ENCODE measurements around the gene NPM3.

Gene NPM3

GRCh38 chr10:101772895-101773761 lies 10.1 kb downstream of the NPM3 start:
- peaks cover 8% of the 10 kb centered on the region for H3K36me3 Mint-ChIP-seq (ENCODE audit: low read depth)
- H3K4me1 Mint-ChIP-seq (ENCODE audit: low read depth): peaks cover 6% of the 10 kb centered on the region
- no peaks in the 10 kb centered on the region for H3K9me3 Mint-ChIP-seq
- H3K27me3 Mint-ChIP-seq: peaks cover 55% of the 10 kb centered on the region
- H3K27ac Mint-ChIP-seq: no peak overlapping the region
- H3K4me3 Mint-ChIP-seq: no peak overlapping the region

GRCh38 chr10:101772017-101772894 lies 11.0 kb downstream of the NPM3 start:
- Mint-ChIP-seq H3K9me3 (no peaks in the 10 kb centered on the region), H3K36me3 (ENCODE audit: low read depth) (no peaks in the 10 kb centered on the region), H3K4me1 (ENCODE audit: low read depth) (peaks cover 6% of the 10 kb centered on the region), H3K27ac (no peak overlapping the region), H3K4me3 (no peak overlapping the region), H3K27me3 (peaks cover 46% of the 10 kb centered on the region)

- Mint-ChIP-seq H3K9me3 (no peaks in the 10 kb centered on the region), H3K27ac (no peak overlapping the region), H3K4me3 (no peak overlapping the region), H3K4me1 (ENCODE audit: low read depth) (peaks cover 6% of the 10 kb centered on the region), H3K27me3 (peaks cover 45% of the 10 kb centered on the region), H3K36me3 (ENCODE audit: low read depth) (no peaks in the 10 kb centered on the region)
Observed at GRCh38 chr10:101771380-101771779, 11.9 kb downstream of the NPM3 start.

GRCh38 chr10:101770331-101771215 lies 12.7 kb downstream of the NPM3 start:
- Mint-ChIP-seq H3K9me3 (no peaks in the 10 kb centered on the region), H3K27me3 (peaks cover 50% of the 10 kb centered on the region), H3K4me3 (no peak overlapping the region), H3K27ac (no peak overlapping the region), H3K36me3 (ENCODE audit: low read depth) (no peaks in the 10 kb centered on the region), H3K4me1 (ENCODE audit: low read depth) (peaks cover 6% of the 10 kb centered on the region)

GRCh38 chr10:101769541-101770180 lies 13.6 kb downstream of the NPM3 start:
- Mint-ChIP-seq H3K4me1 (ENCODE audit: low read depth) (peaks cover 6% of the 10 kb centered on the region), H3K27me3 (peaks cover 52% of the 10 kb centered on the region)

GRCh38 chr10:101768791-101769170 lies 14.5 kb downstream of the NPM3 start:
- Mint-ChIP-seq H3K27me3 (peaks cover 44% of the 10 kb centered on the region), H3K4me3 (no peak overlapping the region), H3K4me1 (ENCODE audit: low read depth) (peaks cover under 1% of the 10 kb centered on the region), H3K27ac (no peak overlapping the region), H3K36me3 (ENCODE audit: low read depth) (no peaks in the 10 kb centered on the region), H3K9me3 (no peaks in the 10 kb centered on the region)

More at GRCh38 chr10:101769541-101770180, 13.6 kb downstream of the NPM3 start:
- H3K27ac Mint-ChIP-seq: no peak overlapping the region
- no peak overlapping the region for H3K4me3 Mint-ChIP-seq
- no peaks in the 10 kb centered on the region for H3K36me3 Mint-ChIP-seq (ENCODE audit: low read depth)
- no peaks in the 10 kb centered on the region for H3K9me3 Mint-ChIP-seq

GRCh38 chr10:101767966-101768790 lies 15.1 kb downstream of the NPM3 start:
- Mint-ChIP-seq H3K4me3 (no peak overlapping the region), H3K27me3 (peaks cover 38% of the 10 kb centered on the region), H3K36me3 (ENCODE audit: low read depth) (no peaks in the 10 kb centered on the region), H3K4me1 (ENCODE audit: low read depth) (no peaks in the 10 kb centered on the region), H3K9me3 (no peaks in the 10 kb centered on the region), H3K27ac (no peak overlapping the region)

GRCh38 chr10:101767600-101767945 lies 15.7 kb downstream of the NPM3 start:
- no peaks in the 10 kb centered on the region for H3K36me3 Mint-ChIP-seq (ENCODE audit: low read depth)
- peaks cover 32% of the 10 kb centered on the region for H3K27me3 Mint-ChIP-seq
- H3K27ac Mint-ChIP-seq: no peak overlapping the region
- H3K4me3 Mint-ChIP-seq: no peak overlapping the region
- H3K4me1 Mint-ChIP-seq (ENCODE audit: low read depth): no peaks in the 10 kb centered on the region
- H3K9me3 Mint-ChIP-seq: no peaks in the 10 kb centered on the region

- H3K4me3 Mint-ChIP-seq: no peak overlapping the region
- peaks cover 26% of the 10 kb centered on the region for H3K27me3 Mint-ChIP-seq
- no peaks in the 10 kb centered on the region for H3K9me3 Mint-ChIP-seq
- H3K36me3 Mint-ChIP-seq (ENCODE audit: low read depth): no peaks in the 10 kb centered on the region
- no peak overlapping the region for H3K27ac Mint-ChIP-seq
- no peaks in the 10 kb centered on the region for H3K4me1 Mint-ChIP-seq (ENCODE audit: low read depth)
Observed at GRCh38 chr10:101766753-101767599, 16.3 kb downstream of the NPM3 start.

GRCh38 chr10:101766306-101766705 lies 16.9 kb downstream of the NPM3 start:
- peaks cover 24% of the 10 kb centered on the region for H3K27me3 Mint-ChIP-seq
- no peaks in the 10 kb centered on the region for H3K4me1 Mint-ChIP-seq (ENCODE audit: low read depth)
- H3K36me3 Mint-ChIP-seq (ENCODE audit: low read depth): no peaks in the 10 kb centered on the region
- no peak overlapping the region for H3K27ac Mint-ChIP-seq
- no peak overlapping the region for H3K4me3 Mint-ChIP-seq
- no peaks in the 10 kb centered on the region for H3K9me3 Mint-ChIP-seq

GRCh38 chr10:101763141-101763846 lies 20.0 kb downstream of the NPM3 start:
- Mint-ChIP-seq H3K4me1 (ENCODE audit: low read depth) (no peaks in the 10 kb centered on the region), H3K4me3 (no peak overlapping the region), H3K36me3 (ENCODE audit: low read depth) (no peaks in the 10 kb centered on the region), H3K9me3 (no peaks in the 10 kb centered on the region), H3K27me3 (peaks cover 16% of the 10 kb centered on the region), H3K27ac (no peak overlapping the region)

GRCh38 chr10:101762736-101763135 lies 20.5 kb downstream of the NPM3 start:
- Mint-ChIP-seq H3K36me3 (ENCODE audit: low read depth) (no peaks in the 10 kb centered on the region), H3K4me1 (ENCODE audit: low read depth) (no peaks in the 10 kb centered on the region), H3K27me3 (peaks cover 16% of the 10 kb centered on the region), H3K27ac (no peak overlapping the region), H3K9me3 (no peaks in the 10 kb centered on the region), H3K4me3 (no peak overlapping the region)

Measured in stimulated activated naive CD8-positive, alpha-beta T cell treated with anti-CD3 and anti-CD28 coated beads, Interleukin-15, Interleukin-2, amounts not matched to agents 100 ng/mL and 50 ng/mL, for 24 hours (primary cell).